Naive B cell (primary cell): ENCODE measurements around the gene FAM200B. TPM values are rescaled to one million over a fixed set of nuclear protein-coding genes. Genes with fewer than 3 reads are reported as not detected.
A peak's percentile ranks its signal among the peaks of the same experiment; 100 is the strongest.

ENCODE experiments used
- ATAC-seq, 2 donors: fragments of 150-1000 bp; cut with Tn5 transposase; 2 replicates each; pipeline ENCODE4 v1.10.0; 2021; ENCODE audit warnings: low read depth in 2 of 2, mild to moderate bottlenecking in 2 of 2, moderate library complexity in 2 of 2
- DNase-seq: peaks from one replicate; pipeline ENCODE4 v3.0.0; 2022
- H3K27ac Mint-ChIP-seq, 6 donors: one replicate each; pipeline ENCODE4 v1.8.0; 2020 to 2022; ENCODE audit warnings: mild to moderate bottlenecking in 6 of 6, mixed read lengths in 6 of 6, moderate library complexity in 5 of 6, inconsistent platforms in 2 of 6
- H3K27me3 Mint-ChIP-seq, 3 donors: one replicate each; pipeline ENCODE4 v1.8.0; 2021 to 2022; ENCODE audit warnings: mixed read lengths in 3 of 3, mild to moderate bottlenecking in 1 of 3
- H3K36me3 Mint-ChIP-seq, 2 donors: one replicate each; pipeline ENCODE4 v1.8.0; 2020 to 2022; ENCODE audit warnings: mixed read lengths in 2 of 2, inconsistent platforms in 1 of 2, mild to moderate bottlenecking in 1 of 2
- H3K4me1 Mint-ChIP-seq, 3 donors: one replicate each; pipeline ENCODE4 v1.8.0; 2020 to 2022; ENCODE audit warnings: mixed read lengths in 3 of 3, inconsistent platforms in 1 of 3, mild to moderate bottlenecking in 1 of 3, moderate library complexity in 1 of 3
- H3K4me3 Mint-ChIP-seq, 8 donors: one replicate each; pipeline ENCODE4 v1.8.0; 2020 to 2022; ENCODE audit warnings: mild to moderate bottlenecking in 8 of 8, mixed read lengths in 8 of 8, moderate library complexity in 8 of 8, inconsistent platforms in 2 of 8
- H3K9me3 Mint-ChIP-seq, 7 donors: one replicate each; pipeline ENCODE4 v1.8.0; 2020 to 2022; ENCODE audit warnings: mixed read lengths in 7 of 7, mild to moderate bottlenecking in 5 of 7, inconsistent platforms in 2 of 7, moderate library complexity in 1 of 7
- polyA plus RNA-seq, 6 donors: library from polyadenylated mRNA; unstranded; fragments of 300-500 nt; fragmentation: Illumina TruSeq; gene quantifications; one replicate each; pipeline ENCODE4 v1.2.3, GENCODE V29; 2021; ENCODE audit warnings: low read depth in 6 of 6

FAM200B gene
- polyA plus RNA-seq, 6 donors from 2014 or later, result 60.1 to 84.2 (median 72.1) TPM

GRCh38 chr4:15675356-15675755 is 6.3 kb upstream of the FAM200B start:
- Mint-ChIP-seq H3K27me3 (no peaks in the 10 kb centered on the region), H3K27ac (peak overlapping the region in 2 of 6 donors; percentile 67 to 74), H3K4me1 (peaks cover 12 to 34% (median 29%) of the 10 kb centered on the region in 3 donors), H3K36me3 (no peaks in the 10 kb centered on the region), H3K4me3 (peak overlapping the region in 4 of 8 donors; percentile 30 to 57 (median 35)), H3K9me3 (no peaks in the 10 kb centered on the region)
- ATAC-seq, result peak in 1 of 2 donors; percentile 49
- no peak for DNase-seq

DNA sequence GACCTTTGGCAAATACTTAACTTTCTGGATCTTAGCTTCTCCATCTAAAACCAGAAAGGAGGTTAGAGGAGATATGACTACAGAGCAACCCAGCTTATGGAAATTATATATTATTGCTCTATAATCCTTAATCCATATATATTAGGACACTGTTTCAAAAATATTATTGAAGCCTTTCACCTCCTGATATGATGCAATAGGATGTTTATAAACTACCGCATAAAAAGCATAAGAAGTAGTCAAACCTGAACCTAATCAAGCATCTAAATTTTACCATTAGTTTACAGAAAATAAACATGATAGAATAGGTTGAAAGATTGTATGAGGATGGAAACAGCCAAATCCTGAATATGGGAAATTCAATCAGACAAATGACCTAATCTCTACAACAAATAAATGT is 5.6 kb upstream of the FAM200B start:
- H3K9me3 Mint-ChIP-seq, result no peaks in the 10 kb centered on the region
- no peak overlapping the region for H3K27ac Mint-ChIP-seq
- H3K36me3 Mint-ChIP-seq, result no peaks in the 10 kb centered on the region
- DNase-seq, result no peak
- H3K4me3 Mint-ChIP-seq, result no peak overlapping the region
- ATAC-seq, result no peak
- H3K27me3 Mint-ChIP-seq, result no peaks in the 10 kb centered on the region
- H3K4me1 Mint-ChIP-seq, result peaks cover 12 to 27% (median 24%) of the 10 kb centered on the region in 3 donors

- H3K27ac Mint-ChIP-seq, result no peak overlapping the region
- no peak overlapping the region for H3K4me3 Mint-ChIP-seq
- no peaks in the 10 kb centered on the region for H3K36me3 Mint-ChIP-seq
- ATAC-seq (no peak), DNase-seq (no peak)
- no peaks in the 10 kb centered on the region for H3K27me3 Mint-ChIP-seq
- H3K9me3 Mint-ChIP-seq, result no peaks in the 10 kb centered on the region
- peaks cover 12 to 25% (median 20%) of the 10 kb centered on the region in 3 donors for H3K4me1 Mint-ChIP-seq
Observed at GRCh38 chr4:15676899-15677298, 4.7 kb upstream of the FAM200B start.

- Mint-ChIP-seq H3K36me3 (no peaks in the 10 kb centered on the region), H3K4me1 (peaks cover 17 to 32% (median 26%) of the 10 kb centered on the region in 3 donors), H3K27me3 (no peaks in the 10 kb centered on the region), H3K27ac (no peak overlapping the region), H3K9me3 (no peaks in the 10 kb centered on the region), H3K4me3 (peak overlapping the region in 1 of 8 donors; percentile 57)
- DNase-seq (no peak), ATAC-seq (no peak)
Observed at GRCh38 chr4:15677507-15677988, 4.1 kb upstream of the FAM200B start.

GRCh38 chr4:15681067-15681371 is 608 bp upstream of the FAM200B start:
- ATAC-seq (no peak), DNase-seq (no peak)
- Mint-ChIP-seq H3K36me3 (no peaks in the 10 kb centered on the region), H3K27me3 (no peaks in the 10 kb centered on the region), H3K4me1 (peaks cover 21 to 41% (median 28%) of the 10 kb centered on the region in 3 donors), H3K27ac (peak overlapping the region in 2 of 6 donors; percentile 94 to 99), H3K4me3 (peak overlapping the region; percentile 96 to 100 (median 98)), H3K9me3 (no peaks in the 10 kb centered on the region)

- H3K9me3 Mint-ChIP-seq, result no peaks in the 10 kb centered on the region
- peak overlapping the region; percentile 96 to 100 (median 98) for H3K4me3 Mint-ChIP-seq
- H3K27me3 Mint-ChIP-seq, result no peaks in the 10 kb centered on the region
- H3K27ac Mint-ChIP-seq, result peak overlapping the region; percentile 88 to 99 (median 94)
- no peak for ATAC-seq
- H3K4me1 Mint-ChIP-seq, result peaks cover 21 to 47% (median 28%) of the 10 kb centered on the region in 3 donors
- H3K36me3 Mint-ChIP-seq, result peaks cover 0 to 9% of the 10 kb centered on the region in 2 donors
- no peak for DNase-seq
Observed at GRCh38 chr4:15682242-15683142, 865 bp downstream of the FAM200B start.

DNA sequence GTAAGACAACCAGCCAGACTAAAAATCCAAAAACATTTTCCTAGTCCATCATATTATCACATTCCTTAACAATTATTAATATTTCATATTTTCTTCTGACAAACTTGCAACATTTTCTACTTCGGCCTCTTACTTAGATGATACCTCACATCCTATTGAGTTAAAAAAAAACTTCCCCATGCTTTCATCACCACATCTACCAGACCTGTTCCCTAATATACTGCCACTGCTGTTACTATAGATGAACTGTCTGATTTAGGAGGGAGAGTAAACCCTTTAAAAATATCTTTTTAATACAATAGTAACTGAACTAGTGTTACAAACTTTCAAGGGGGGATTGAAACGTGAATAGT is 1.5 kb downstream of the FAM200B start:
- peaks cover 0 to 9% of the 10 kb centered on the region in 2 donors for H3K36me3 Mint-ChIP-seq
- no peak for DNase-seq
- H3K27me3 Mint-ChIP-seq, result no peaks in the 10 kb centered on the region
- H3K27ac Mint-ChIP-seq, result peak overlapping the region in 1 of 6 donors; percentile 77
- H3K9me3 Mint-ChIP-seq, result no peaks in the 10 kb centered on the region
- ATAC-seq, result no peak
- H3K4me3 Mint-ChIP-seq, result peak overlapping the region in 3 of 8 donors; percentile 6 to 100 (median 81)
- H3K4me1 Mint-ChIP-seq, result peaks cover 21 to 47% (median 28%) of the 10 kb centered on the region in 3 donors

- DNase-seq (no peak), ATAC-seq (no peak)
- H3K27me3 Mint-ChIP-seq, result no peaks in the 10 kb centered on the region
- H3K27ac Mint-ChIP-seq, result no peak overlapping the region
- no peak overlapping the region for H3K4me3 Mint-ChIP-seq
- H3K4me1 Mint-ChIP-seq, result peaks cover 21 to 47% (median 28%) of the 10 kb centered on the region in 3 donors
- H3K36me3 Mint-ChIP-seq, result peaks cover 0 to 9% of the 10 kb centered on the region in 2 donors
- H3K9me3 Mint-ChIP-seq, result no peaks in the 10 kb centered on the region
Observed at GRCh38 chr4:15684498-15684897, 2.9 kb downstream of the FAM200B start.

- DNase-seq (no peak), ATAC-seq (no peak)
- no peak overlapping the region for H3K4me3 Mint-ChIP-seq
- H3K36me3 Mint-ChIP-seq, result peaks cover 0 to 9% of the 10 kb centered on the region in 2 donors
- peaks cover 11 to 26% (median 11%) of the 10 kb centered on the region in 3 donors for H3K4me1 Mint-ChIP-seq
- H3K9me3 Mint-ChIP-seq, result no peaks in the 10 kb centered on the region
- H3K27me3 Mint-ChIP-seq, result no peaks in the 10 kb centered on the region
- no peak overlapping the region for H3K27ac Mint-ChIP-seq
Observed at GRCh38 chr4:15688051-15688450, 6.4 kb downstream of the FAM200B start.

DNA sequence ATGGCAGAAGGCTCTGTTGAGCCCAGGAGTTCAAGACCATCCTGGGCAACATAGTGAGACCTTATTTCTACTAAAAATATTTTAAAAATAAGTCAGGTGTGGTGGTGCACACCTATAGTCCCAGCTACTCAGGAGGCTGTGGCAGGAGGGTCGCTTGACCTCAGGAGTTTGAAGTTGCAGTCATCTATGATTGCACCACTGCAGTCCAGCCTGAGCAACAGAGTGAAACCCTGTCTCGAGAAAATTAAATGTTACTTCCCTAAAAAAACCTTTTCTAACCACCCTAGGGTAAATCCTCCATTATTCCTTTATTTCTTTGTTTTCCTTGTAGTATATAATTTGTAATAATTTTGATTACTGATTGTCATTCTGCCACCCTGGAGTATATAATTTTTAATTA is 7.9 kb downstream of the FAM200B start:
- DNase-seq, result no peak
- Mint-ChIP-seq H3K4me3 (no peak overlapping the region), H3K4me1 (peaks cover 5 to 18% (median 6%) of the 10 kb centered on the region in 3 donors), H3K27me3 (no peaks in the 10 kb centered on the region), H3K36me3 (peaks cover 0 to 9% of the 10 kb centered on the region in 2 donors), H3K27ac (no peak overlapping the region), H3K9me3 (no peaks in the 10 kb centered on the region)
- ATAC-seq, result no peak

GRCh38 chr4:15690020-15690809 is 8.6 kb downstream of the FAM200B start:
- no peak overlapping the region for H3K27ac Mint-ChIP-seq

DNA sequence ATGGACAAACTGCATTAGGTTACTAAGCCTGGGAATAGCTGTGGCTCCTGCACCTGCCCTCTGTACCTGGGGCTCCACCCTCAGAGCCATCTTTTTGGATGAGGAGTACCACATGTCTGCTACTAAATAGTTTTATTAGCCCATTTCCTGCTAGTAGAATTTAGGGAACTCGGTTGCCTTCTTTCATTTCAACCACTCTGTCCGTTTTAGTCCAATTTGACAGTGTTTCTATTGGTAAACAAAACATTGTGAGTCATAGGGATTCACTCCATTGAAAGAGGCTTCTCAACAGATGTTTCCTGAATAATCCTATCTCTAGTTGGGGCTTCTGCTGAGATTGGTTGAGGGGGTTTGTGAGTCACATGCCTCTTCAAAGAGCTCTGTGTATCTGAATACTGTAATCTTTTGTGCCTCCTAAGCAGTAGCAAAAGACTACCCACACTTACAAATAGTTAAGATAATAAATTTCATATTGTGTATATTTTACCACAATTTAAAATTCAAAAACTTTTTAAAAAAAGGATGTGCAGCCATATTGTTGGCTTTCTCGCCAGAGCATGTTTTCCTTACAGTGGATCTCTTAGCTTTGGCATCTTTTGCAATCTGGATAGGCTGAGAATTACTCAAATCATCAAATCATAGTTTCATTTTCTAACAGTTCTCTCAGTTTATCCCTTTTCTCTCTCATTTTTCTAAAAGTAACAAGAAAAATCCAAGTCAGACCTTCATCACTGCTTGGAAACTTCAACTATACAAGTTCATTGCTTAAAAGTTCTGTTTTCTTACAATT is 9.9 kb downstream of the FAM200B start:
- ATAC-seq, result no peak
- Mint-ChIP-seq H3K4me3 (no peak overlapping the region), H3K4me1 (peaks cover 0 to 6% (median 0%) of the 10 kb centered on the region in 3 donors), H3K27me3 (no peaks in the 10 kb centered on the region), H3K9me3 (no peaks in the 10 kb centered on the region), H3K27ac (no peak overlapping the region), H3K36me3 (peaks cover 0 to 6% of the 10 kb centered on the region in 2 donors)
- no peak for DNase-seq

More at GRCh38 chr4:15690020-15690809, 8.6 kb downstream of the FAM200B start:
- Mint-ChIP-seq H3K27me3 (no peaks in the 10 kb centered on the region), H3K4me1 (peaks cover 2 to 14% (median 3%) of the 10 kb centered on the region in 3 donors), H3K4me3 (no peak overlapping the region), H3K9me3 (no peaks in the 10 kb centered on the region), H3K36me3 (peaks cover 0 to 9% of the 10 kb centered on the region in 2 donors)
- ATAC-seq, result no peak
- no peak for DNase-seq

DNA sequence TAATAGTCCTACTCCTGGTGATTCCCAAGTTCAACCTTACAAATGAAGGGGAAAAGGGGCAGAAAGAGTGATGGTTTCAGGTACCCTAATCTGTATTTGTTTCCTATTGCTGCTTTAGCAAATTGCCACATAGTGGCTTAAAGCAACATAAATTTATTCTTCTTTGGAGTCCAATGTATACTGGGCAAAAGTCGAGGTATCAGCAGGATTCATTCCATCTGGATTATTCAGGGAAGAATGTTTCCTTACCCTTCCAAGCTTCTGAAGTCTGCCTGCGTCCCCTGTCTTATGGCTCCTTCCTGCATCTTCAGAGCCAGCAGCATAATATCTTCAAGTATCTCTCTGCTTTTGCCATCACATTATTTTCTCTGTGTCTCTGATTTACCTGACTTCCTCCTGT is 11.0 kb downstream of the FAM200B start:
- Mint-ChIP-seq H3K27ac (no peak overlapping the region), H3K4me1 (peaks cover 0 to 5% (median 0%) of the 10 kb centered on the region in 3 donors), H3K27me3 (peaks cover 0 to 9% (median 6%) of the 10 kb centered on the region in 3 donors), H3K9me3 (no peaks in the 10 kb centered on the region), H3K4me3 (no peak overlapping the region), H3K36me3 (peaks cover 0 to 8% of the 10 kb centered on the region in 2 donors)
- DNase-seq (no peak), ATAC-seq (no peak)
